Mesendoderm (in vitro differentiated cells): ENCODE data around the gene SLC39A1.

ENCODE experiments used
- DNase-seq: peaks from one replicate; pipeline ENCODE4 v3.0.0; 2013
- H2AK5ac ChIP-seq: 2 replicates; pipeline ENCODE4 v1.6.1; 2013; ENCODE audit warnings: low read length, inconsistent platforms
- H2BK120ac ChIP-seq: 2 replicates; pipeline ENCODE4 v1.6.1; 2013; ENCODE audit warnings: low read depth, mild to moderate bottlenecking, low read length, moderate library complexity, mixed read lengths
- H2BK15ac ChIP-seq: replicated peaks from 2 replicates; pipeline ENCODE4 v1.6.1; 2013; ENCODE audit warnings: low read depth, mild to moderate bottlenecking, moderate library complexity
- H2BK5ac ChIP-seq: 2 replicates; pipeline ENCODE4 v1.6.1; 2013; ENCODE audit warnings: low read length, inconsistent platforms
- H3K18ac ChIP-seq: 2 replicates; pipeline ENCODE4 v1.6.1; 2013; ENCODE audit warnings: mild to moderate bottlenecking, low read length, mixed read lengths
- H3K23ac ChIP-seq: one replicate; pipeline ENCODE4 v1.6.1; 2013; ENCODE audit warnings: low read length
- H3K27ac ChIP-seq: 2 replicates; pipeline ENCODE4 v1.5.1; 2013; ENCODE audit warnings: low read depth, mild to moderate bottlenecking, inconsistent platforms, low read length, moderate library complexity
- H3K27me3 ChIP-seq: 2 replicates; pipeline ENCODE4 v1.6.1; 2013; ENCODE audit warnings: low read length, control low read depth, mild to moderate bottlenecking, inconsistent platforms; ENCODE audit not compliant: insufficient read depth, poor library complexity
- H3K36me3 ChIP-seq: 2 replicates; pipeline ENCODE4 v1.6.1; 2013; ENCODE audit warnings: low read length, inconsistent platforms; ENCODE audit not compliant: control insufficient read depth, insufficient read depth
- H3K4ac ChIP-seq: one replicate; pipeline ENCODE4 v1.6.1; 2013; ENCODE audit warnings: low read depth, mild to moderate bottlenecking, low read length, moderate library complexity
- H3K4me1 ChIP-seq: 2 replicates; pipeline ENCODE4 v1.6.1; 2013; ENCODE audit warnings: low read depth, low read length, inconsistent platforms; ENCODE audit not compliant: control insufficient read depth
- H3K4me2 ChIP-seq: 2 replicates; pipeline ENCODE4 v1.6.1; 2013; ENCODE audit warnings: low read length
- H3K4me3 ChIP-seq: 2 replicates; pipeline ENCODE4 v1.5.1; 2013; ENCODE audit warnings: mild to moderate bottlenecking, low read length
- H3K56ac ChIP-seq: one replicate; pipeline ENCODE4 v1.6.1; 2013; ENCODE audit warnings: low read length
- H3K79me1 ChIP-seq: 2 replicates; pipeline ENCODE4 v1.6.1; 2013; ENCODE audit warnings: low read length, inconsistent platforms
- H3K79me2 ChIP-seq: 2 replicates; pipeline ENCODE4 v1.6.1; 2013; ENCODE audit warnings: mild to moderate bottlenecking, low read length; ENCODE audit not compliant: control insufficient read depth, insufficient read depth
- H3K9ac ChIP-seq: 2 replicates; pipeline ENCODE4 v1.6.1; 2013; ENCODE audit warnings: low read length, inconsistent platforms
- H4K5ac ChIP-seq: one replicate; pipeline ENCODE4 v1.6.1; 2013; ENCODE audit warnings: low read length
- H4K8ac ChIP-seq: one replicate; pipeline ENCODE4 v1.6.1; 2013; ENCODE audit warnings: low read depth, mild to moderate bottlenecking, control low read depth, low read length, moderate library complexity
- WGBS: extraction: QIAGEN DNeasy Blood & Tissue Kit; methylation state at CpG from one replicate; pipeline ENCODE4 v1.1.7; 2013; ENCODE audit warnings: low lambda C conversion rate, missing lambda C conversion rate; ENCODE audit not compliant: insufficient coverage; ENCODE audit errors: extremely low coverage; 5-methylcytosine and 5-hydroxymethylcytosine counted together

Gene SLC39A1

DNA sequence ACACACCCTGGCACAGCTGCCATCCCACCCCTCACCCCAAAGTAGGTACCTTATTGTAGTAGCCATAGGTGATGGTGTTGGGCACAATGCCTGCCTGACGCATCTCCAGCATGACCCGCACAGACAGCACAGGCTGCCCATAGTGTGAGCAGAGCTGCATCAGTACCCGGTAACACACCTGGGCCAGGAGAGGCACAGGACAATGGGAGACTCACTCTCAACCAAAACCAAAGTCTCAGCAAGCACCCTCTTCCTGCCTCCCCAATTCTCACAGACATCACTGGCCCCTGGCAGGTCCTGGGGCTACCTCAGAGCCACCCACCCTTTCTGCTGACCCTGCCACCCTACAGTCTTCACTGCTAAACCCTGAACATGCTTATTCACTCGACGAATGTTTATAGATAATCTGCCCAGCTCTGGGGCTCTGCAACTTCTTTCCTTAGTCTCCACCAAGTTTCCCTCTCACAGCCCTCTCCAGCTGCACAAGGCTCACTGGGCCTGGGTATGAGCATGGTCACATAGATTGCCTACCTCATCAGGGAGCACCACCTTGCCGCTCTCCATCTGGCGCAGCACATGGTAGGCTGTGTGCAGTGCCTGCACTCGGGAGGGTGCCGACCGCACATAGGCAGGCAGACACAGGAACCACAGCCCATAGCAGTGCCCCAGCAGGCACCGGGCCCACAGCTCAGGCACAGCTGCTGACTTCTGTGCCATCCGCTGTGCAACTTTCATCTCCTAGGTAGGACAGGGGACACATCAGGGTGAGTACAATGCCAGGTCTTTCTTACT is 27.1 kb downstream of the SLC39A1 start:
- Histone ChIP-seq H4K5ac (no peak overlapping the region), H3K79me1 (no peaks in the 10 kb centered on the region), H3K56ac (no peak overlapping the region), H3K18ac (no peak overlapping the region), H3K27me3 (no peaks in the 10 kb centered on the region), H3K23ac (no peak overlapping the region), H2BK120ac (no peak overlapping the region), H3K36me3 (peaks cover 18% of the 10 kb centered on the region), H2BK15ac (no peak overlapping the region), H3K4me3 (no peak overlapping the region), H3K79me2 (no peaks in the 10 kb centered on the region), H3K4ac (no peak overlapping the region), H2BK5ac (no peak overlapping the region), H3K4me2 (no peak overlapping the region), H3K9ac (no peak overlapping the region), H2AK5ac (no peak overlapping the region), H3K27ac (no peak overlapping the region), H3K4me1 (no peaks in the 10 kb centered on the region), H4K8ac (no peak overlapping the region)
- no CpG with 5 or more reads among the region's 12 CpGs for WGBS
- no peak for DNase-seq

DNA sequence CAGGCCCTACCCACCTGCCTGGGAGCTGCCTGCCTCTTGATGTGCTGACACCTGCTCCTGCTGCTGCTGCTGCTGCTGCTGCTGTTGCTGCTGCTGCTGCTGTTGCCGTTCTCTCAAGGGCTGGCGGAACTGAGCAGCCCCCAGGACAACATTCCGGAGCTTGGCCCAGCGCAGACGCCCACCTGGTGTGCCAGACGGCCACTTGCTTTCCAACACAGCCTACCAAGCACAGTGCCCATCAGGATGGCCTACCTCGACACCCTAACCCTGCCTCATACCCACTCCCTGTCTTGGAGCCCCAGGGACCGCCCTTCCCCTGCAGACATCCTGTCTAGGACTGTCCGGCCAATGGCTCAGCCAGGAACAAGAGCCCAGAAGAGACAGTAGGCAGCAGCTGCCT is 28.6 kb downstream of the SLC39A1 start:
- Histone ChIP-seq H2AK5ac (no peak overlapping the region), H3K27ac (no peak overlapping the region)

DNA sequence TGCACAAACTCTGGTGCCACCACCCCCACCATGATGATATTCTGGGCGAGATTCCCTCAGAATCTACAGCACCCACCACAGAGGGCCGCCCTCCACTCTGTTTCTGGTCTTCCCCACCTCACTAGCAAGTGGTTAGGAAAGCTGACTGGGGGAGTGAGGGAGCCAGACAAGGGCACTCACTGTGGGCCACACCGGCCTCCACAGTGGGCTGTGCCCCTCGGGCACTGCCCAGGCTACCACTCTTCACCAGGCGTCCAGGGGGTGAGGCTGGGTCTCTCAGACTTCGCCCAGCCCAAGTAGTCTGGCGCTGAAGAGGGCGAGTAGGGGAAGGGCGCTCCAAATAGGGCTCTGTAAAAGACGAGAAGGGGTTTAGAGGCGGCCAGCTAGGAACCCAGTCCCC is 29.4 kb downstream of the SLC39A1 start:
- Histone ChIP-seq H3K4ac (no peak overlapping the region), H3K23ac (no peak overlapping the region), H4K8ac (no peak overlapping the region), H3K4me3 (no peak overlapping the region), H3K4me1 (no peaks in the 10 kb centered on the region), H3K27ac (no peak overlapping the region), H2BK120ac (no peak overlapping the region), H3K18ac (no peak overlapping the region), H2BK15ac (no peak overlapping the region), H4K5ac (no peak overlapping the region), H2AK5ac (no peak overlapping the region), H3K79me1 (no peaks in the 10 kb centered on the region), H2BK5ac (no peak overlapping the region), H3K4me2 (no peak overlapping the region), H3K9ac (no peak overlapping the region), H3K56ac (no peak overlapping the region), H3K36me3 (peaks cover 18% of the 10 kb centered on the region), H3K27me3 (no peaks in the 10 kb centered on the region), H3K79me2 (no peaks in the 10 kb centered on the region)
- no CpG with 5 or more reads among the region's 11 CpGs for WGBS
- DNase-seq, result no peak

More for the DNA sequence above, 28.6 kb downstream of the SLC39A1 start:
- H3K23ac ChIP-seq, result no peak overlapping the region
- no peaks in the 10 kb centered on the region for H3K79me2 ChIP-seq
- no peaks in the 10 kb centered on the region for H3K27me3 ChIP-seq
- no peak overlapping the region for H3K18ac ChIP-seq
- H2BK5ac ChIP-seq, result no peak overlapping the region
- no peak overlapping the region for H3K56ac ChIP-seq
- peaks cover 18% of the 10 kb centered on the region for H3K36me3 ChIP-seq
- no peaks in the 10 kb centered on the region for H3K4me1 ChIP-seq
- no peak overlapping the region for H4K5ac ChIP-seq
- no peak overlapping the region for H3K4me2 ChIP-seq
- H2BK120ac ChIP-seq, result no peak overlapping the region
- H4K8ac ChIP-seq, result no peak overlapping the region
- no peak overlapping the region for H3K4me3 ChIP-seq
- no peaks in the 10 kb centered on the region for H3K79me1 ChIP-seq
- H3K4ac ChIP-seq, result no peak overlapping the region
- H2BK15ac ChIP-seq, result no peak overlapping the region
- WGBS, result no CpG with 5 or more reads among the region's 9 CpGs
- H3K9ac ChIP-seq, result no peak overlapping the region
- DNase-seq, result no peak

DNA sequence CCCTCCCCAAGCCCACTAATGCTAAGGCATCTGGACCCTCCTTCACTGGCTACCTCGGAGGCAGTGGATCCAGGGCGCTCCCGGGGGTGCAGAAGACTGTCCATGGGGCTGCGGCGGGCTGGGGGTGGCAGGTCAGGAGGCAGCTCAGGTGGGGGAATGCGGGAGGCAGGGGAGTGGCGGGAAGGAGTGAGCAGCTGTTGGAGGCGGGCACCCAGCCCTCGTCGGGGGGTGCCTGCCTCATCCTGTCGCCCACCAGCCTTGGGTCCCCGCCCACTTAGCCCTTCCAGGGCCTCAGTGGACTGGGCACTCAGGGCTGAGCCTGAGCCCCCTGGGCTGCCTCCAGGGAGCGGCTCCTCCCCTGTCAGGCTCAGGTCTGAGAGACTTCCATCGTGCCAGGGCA is 29.9 kb downstream of the SLC39A1 start:
- H2BK5ac ChIP-seq, result no peak overlapping the region
- H3K4me2 ChIP-seq, result no peak overlapping the region
- H3K27me3 ChIP-seq, result no peaks in the 10 kb centered on the region
- H3K79me2 ChIP-seq, result no peaks in the 10 kb centered on the region
- H2BK120ac ChIP-seq, result no peak overlapping the region
- H3K9ac ChIP-seq, result no peak overlapping the region
- no peak overlapping the region for H3K18ac ChIP-seq
- H3K56ac ChIP-seq, result no peak overlapping the region
- H2AK5ac ChIP-seq, result no peak overlapping the region
- H3K4me3 ChIP-seq, result no peak overlapping the region
- no peak overlapping the region for H3K23ac ChIP-seq
- no peaks in the 10 kb centered on the region for H3K79me1 ChIP-seq
- H4K8ac ChIP-seq, result no peak overlapping the region
- peaks cover 18% of the 10 kb centered on the region for H3K36me3 ChIP-seq
- no peak overlapping the region for H3K4ac ChIP-seq
- no peak for DNase-seq
- H2BK15ac ChIP-seq, result no peak overlapping the region
- WGBS, result no CpG with 5 or more reads among the region's 14 CpGs
- no peak overlapping the region for H3K27ac ChIP-seq
- H4K5ac ChIP-seq, result no peak overlapping the region
- H3K4me1 ChIP-seq, result no peaks in the 10 kb centered on the region

DNA sequence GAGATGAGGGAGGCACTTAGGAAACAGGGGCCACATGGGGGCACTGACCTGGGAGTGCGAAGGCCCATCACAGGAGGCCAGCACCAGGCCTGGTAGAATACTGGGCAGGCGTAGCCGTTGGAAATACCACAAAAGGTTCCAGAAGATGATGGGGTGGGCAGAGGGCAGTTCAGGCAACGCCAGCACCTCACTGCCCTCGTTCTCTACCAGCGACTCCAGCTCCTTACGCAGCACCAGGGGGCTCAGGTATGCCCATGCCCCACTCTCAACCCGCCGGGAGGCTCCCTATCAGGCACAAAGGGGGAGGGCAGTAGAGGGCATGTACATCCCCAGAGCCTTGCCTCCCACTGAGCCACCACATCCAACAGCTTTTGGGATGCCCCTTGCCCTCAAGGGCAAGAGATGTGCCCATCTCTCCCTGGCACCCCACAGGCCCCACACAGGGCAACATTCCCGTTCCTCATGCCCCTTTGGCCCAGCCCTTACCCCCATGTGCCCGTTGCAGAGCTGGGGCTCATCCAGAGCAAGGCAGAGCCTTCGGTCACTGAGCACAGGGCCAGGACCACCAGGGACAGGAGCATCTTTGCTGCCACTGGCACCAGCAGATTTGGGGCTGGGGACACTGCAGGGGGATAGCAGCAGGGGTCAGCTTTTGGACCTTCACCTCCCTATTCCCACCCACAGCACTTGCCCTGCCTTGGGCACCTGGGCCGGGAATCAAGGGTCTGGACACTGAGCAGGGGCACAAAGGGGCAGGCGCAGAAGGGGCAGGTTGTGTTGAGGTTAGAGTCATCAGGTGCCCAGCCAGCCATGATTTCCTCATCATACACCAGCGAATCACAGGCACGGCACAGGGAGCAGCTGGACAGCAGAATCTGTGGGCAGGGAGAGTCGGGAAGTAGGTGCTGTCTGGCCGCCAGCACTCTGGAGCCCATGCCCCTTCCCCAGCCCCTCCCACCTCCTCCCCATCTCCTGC is 30.9 kb downstream of the SLC39A1 start:
- no CpG with 5 or more reads among the region's 18 CpGs for WGBS
- Histone ChIP-seq H3K27me3 (no peaks in the 10 kb centered on the region), H4K8ac (no peak overlapping the region), H2BK15ac (no peak overlapping the region), H3K79me2 (no peaks in the 10 kb centered on the region), H3K27ac (no peak overlapping the region), H3K79me1 (no peaks in the 10 kb centered on the region), H2AK5ac (no peak overlapping the region), H3K36me3 (peaks cover 14% of the 10 kb centered on the region), H4K5ac (no peak overlapping the region), H3K4me3 (no peak overlapping the region), H2BK120ac (no peak overlapping the region), H3K9ac (no peak overlapping the region), H3K18ac (no peak overlapping the region), H2BK5ac (no peak overlapping the region), H3K4me2 (no peak overlapping the region), H3K56ac (no peak overlapping the region), H3K4me1 (no peaks in the 10 kb centered on the region), H3K23ac (no peak overlapping the region), H3K4ac (no peak overlapping the region)
- no peak for DNase-seq
